WERI-Rb-1 (cell line): ENCODE data around the gene SUMO4.

Experiments used
- DNase-seq: peaks from one replicate; pipeline ENCODE4 v3.0.0-alpha.2; 2020
- H3K27ac ChIP-seq: fragments of 250-450 bp; sonication (Bioruptor Pico); 2 replicates; pipeline ENCODE4 v1.5.1; 2020; ENCODE audit warnings: mild to moderate bottlenecking, moderate library complexity
- H3K27me3 ChIP-seq: fragments of 250-450 bp; sonication (Bioruptor Pico); 2 replicates; pipeline ENCODE4 v1.5.1; 2021; ENCODE audit warnings: mild to moderate bottlenecking, low read depth, moderate library complexity; ENCODE audit not compliant: insufficient read depth, severe bottlenecking
- H3K36me3 ChIP-seq: fragments of 250-450 bp; sonication (Bioruptor Pico); 2 replicates; pipeline ENCODE4 v1.5.1; 2020; ENCODE audit warnings: mild to moderate bottlenecking, moderate library complexity
- H3K4me3 ChIP-seq: 2 replicates; pipeline ENCODE4 v1.5.1; 2011; ENCODE audit warnings: low read depth, mild to moderate bottlenecking, control low read depth, low read length
- H3K9me3 ChIP-seq: fragments of 250-450 bp; sonication (Bioruptor Pico); 2 replicates; pipeline ENCODE4 v1.5.1; 2021; ENCODE audit warnings: mild to moderate bottlenecking, moderate library complexity; ENCODE audit not compliant: severe bottlenecking
- TF ChIP-seq, protein P1 (sequence below): IDR thresholded peaks from 2 replicates; pipeline ENCODE4 v1.5.1; 2011; ENCODE audit warnings: low read depth, mild to moderate bottlenecking, control low read depth, inconsistent platforms, low read length

The SUMO4 gene

GRCh38 chr6:149428606-149429005, 28.5 kb downstream of the SUMO4 start:
- H3K27ac ChIP-seq = no peak overlapping the region
- no peaks in the 10 kb centered on the region for H3K27me3 ChIP-seq
- no peaks in the 10 kb centered on the region for H3K36me3 ChIP-seq
- no peak overlapping the region for H3K4me3 ChIP-seq
- no peaks in the 10 kb centered on the region for H3K9me3 ChIP-seq
- no peak for DNase-seq
- TF ChIP-seq, protein P1, sequence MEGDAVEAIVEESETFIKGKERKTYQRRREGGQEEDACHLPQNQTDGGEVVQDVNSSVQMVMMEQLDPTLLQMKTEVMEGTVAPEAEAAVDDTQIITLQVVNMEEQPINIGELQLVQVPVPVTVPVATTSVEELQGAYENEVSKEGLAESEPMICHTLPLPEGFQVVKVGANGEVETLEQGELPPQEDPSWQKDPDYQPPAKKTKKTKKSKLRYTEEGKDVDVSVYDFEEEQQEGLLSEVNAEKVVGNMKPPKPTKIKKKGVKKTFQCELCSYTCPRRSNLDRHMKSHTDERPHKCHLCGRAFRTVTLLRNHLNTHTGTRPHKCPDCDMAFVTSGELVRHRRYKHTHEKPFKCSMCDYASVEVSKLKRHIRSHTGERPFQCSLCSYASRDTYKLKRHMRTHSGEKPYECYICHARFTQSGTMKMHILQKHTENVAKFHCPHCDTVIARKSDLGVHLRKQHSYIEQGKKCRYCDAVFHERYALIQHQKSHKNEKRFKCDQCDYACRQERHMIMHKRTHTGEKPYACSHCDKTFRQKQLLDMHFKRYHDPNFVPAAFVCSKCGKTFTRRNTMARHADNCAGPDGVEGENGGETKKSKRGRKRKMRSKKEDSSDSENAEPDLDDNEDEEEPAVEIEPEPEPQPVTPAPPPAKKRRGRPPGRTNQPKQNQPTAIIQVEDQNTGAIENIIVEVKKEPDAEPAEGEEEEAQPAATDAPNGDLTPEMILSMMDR = no peak

- Histone ChIP-seq H3K36me3 (no peaks in the 10 kb centered on the region), H3K4me3 (no peak overlapping the region), H3K9me3 (no peaks in the 10 kb centered on the region), H3K27me3 (no peaks in the 10 kb centered on the region), H3K27ac (no peak overlapping the region)
- TF ChIP-seq, protein P1 = no peak
- DNase-seq = no peak
Measured at GRCh38 chr6:149429427-149430360, 29.6 kb downstream of the SUMO4 start.

GRCh38 chr6:149431905-149432775, 32.1 kb downstream of the SUMO4 start:
- no peak overlapping the region for H3K4me3 ChIP-seq
- TF ChIP-seq, protein P1 = peak; percentile 89
- H3K27me3 ChIP-seq = no peaks in the 10 kb centered on the region
- peak; percentile 93 for DNase-seq
- H3K27ac ChIP-seq = no peak overlapping the region
- no peaks in the 10 kb centered on the region for H3K36me3 ChIP-seq
- no peaks in the 10 kb centered on the region for H3K9me3 ChIP-seq

DNA sequence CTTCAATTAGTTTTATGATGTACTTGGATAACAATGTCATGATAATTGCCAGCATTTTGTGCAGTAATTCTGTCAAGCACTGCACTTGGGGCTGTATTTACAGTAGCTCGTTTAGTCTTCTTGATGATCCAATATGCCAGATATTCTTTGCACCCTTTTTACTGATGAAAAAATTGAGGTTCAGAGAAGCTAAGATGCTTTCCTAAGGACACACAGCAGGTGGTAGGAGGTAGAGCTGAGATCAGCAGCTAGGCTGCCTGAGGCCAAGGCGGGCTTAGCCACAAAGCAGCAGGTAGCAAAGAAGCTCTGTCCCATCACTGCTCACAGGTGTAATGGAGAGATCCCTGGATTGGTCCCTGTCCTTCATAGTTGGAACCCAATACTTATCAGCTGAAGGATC, 33.3 kb downstream of the SUMO4 start:
- no peaks in the 10 kb centered on the region for H3K36me3 ChIP-seq
- no peak overlapping the region for H3K4me3 ChIP-seq
- TF ChIP-seq, protein P1 = no peak
- H3K27ac ChIP-seq = no peak overlapping the region
- no peak for DNase-seq
- H3K9me3 ChIP-seq = no peaks in the 10 kb centered on the region
- H3K27me3 ChIP-seq = no peaks in the 10 kb centered on the region

DNA sequence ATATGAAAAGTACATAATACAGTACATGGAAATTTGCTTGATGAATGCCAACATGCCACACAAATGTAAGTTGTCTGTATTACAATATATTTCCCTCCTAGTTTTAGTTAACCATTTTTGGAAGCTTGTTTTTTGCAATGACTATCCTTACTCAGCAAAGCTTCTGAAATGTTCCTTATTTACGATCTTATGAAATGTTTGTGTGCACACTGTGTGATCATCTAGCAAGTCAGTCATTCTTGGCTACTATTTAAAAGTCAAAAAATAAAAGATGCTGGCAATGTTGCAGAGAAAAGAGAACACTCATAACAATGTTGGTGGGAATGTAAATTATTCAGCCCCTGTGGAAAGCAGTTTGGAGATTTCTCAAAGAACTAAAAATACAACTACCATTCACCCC, 33.8 kb downstream of the SUMO4 start:
- Histone ChIP-seq H3K9me3 (no peaks in the 10 kb centered on the region), H3K27me3 (no peaks in the 10 kb centered on the region), H3K27ac (no peak overlapping the region), H3K36me3 (no peaks in the 10 kb centered on the region), H3K4me3 (no peak overlapping the region)
- TF ChIP-seq, protein P1 = no peak
- DNase-seq = no peak
